K562 (cell line): Measurements from ENCODE around the gene ANP32B. TPM values are rescaled to one million over a fixed set of nuclear protein-coding genes. Genes with fewer than 3 reads are reported as not detected.
A peak's percentile ranks its signal among the peaks of the same experiment; 100 is the strongest.

ENCODE experiments used
- CTCFL ChIP-seq: IDR thresholded peaks from 2 replicates; pipeline ENCODE4 v1.6.1; 2011; ENCODE audit warnings: borderline replicate concordance, low read depth, mild to moderate bottlenecking, moderate library complexity, low read length; ENCODE audit not compliant: insufficient read depth, poor library complexity, severe bottlenecking
- HMG20B ChIP-seq: fragments of 250-450 bp; sonication (Bioruptor Pico); IDR thresholded peaks from 2 replicates; pipeline ENCODE4 v1.5.0; 2021; ENCODE audit warnings: mild to moderate bottlenecking
- ILF3 ChIP-seq: fragments of 450-650 bp; IDR thresholded peaks from 2 replicates; pipeline ENCODE4 v1.6.1; 2018; ENCODE audit warnings: antibody characterized with exemption, mild to moderate bottlenecking, moderate library complexity, borderline replicate concordance
- KHSRP ChIP-seq: fragments of 450-650 bp; IDR thresholded peaks from 2 replicates; pipeline ENCODE4 v1.6.1; 2017
- KLF6 ChIP-seq: fragments of 250-450 bp; sonication (Bioruptor Pico); IDR thresholded peaks from 2 replicates; pipeline ENCODE4 v1.4.0; 2020; ENCODE audit warnings: mild to moderate bottlenecking, moderate library complexity, borderline replicate concordance
- PHF8 ChIP-seq: fragments of 200-600 bp; sonication (generic); IDR thresholded peaks from 2 replicates; pipeline ENCODE4 v1.6.1; 2012; ENCODE audit warnings: mixed run types, mild to moderate bottlenecking, inconsistent platforms, low read length, moderate library complexity, borderline replicate concordance
- PKNOX1 ChIP-seq: fragments of 450-650 bp; IDR thresholded peaks from 2 replicates; pipeline ENCODE4 v1.6.1; 2016
- SMARCB1 ChIP-seq: IDR thresholded peaks from 2 replicates; pipeline ENCODE4 v1.6.1; 2011; ENCODE audit warnings: improper control_type of control experiment, low read depth; ENCODE audit not compliant: insufficient read length
- THRA ChIP-seq: fragments of 450-650 bp; IDR thresholded peaks from 2 replicates; pipeline ENCODE4 v1.6.1; 2017; ENCODE audit warnings: mild to moderate bottlenecking, moderate library complexity
- ZBTB12 ChIP-seq: fragments of 250-450 bp; sonication (Bioruptor Pico); IDR thresholded peaks from 2 replicates; pipeline ENCODE4 v1.4.0; 2020
- ZFP1 ChIP-seq: fragments of 450-650 bp; formaldehyde crosslinking; IDR thresholded peaks from 2 replicates; pipeline ENCODE4 v1.4.0; 2020; ENCODE audit warnings: mild to moderate bottlenecking, mixed read lengths
- ZFX ChIP-seq: sonication (generic); formaldehyde crosslinking; IDR thresholded peaks from 2 replicates; pipeline ENCODE4 v1.8.0; 2022; ENCODE audit warnings: mild to moderate bottlenecking, missing genetic modification reagents, moderate library complexity
- ZNF431 ChIP-seq: sonication (generic); formaldehyde crosslinking; IDR thresholded peaks from 2 replicates; pipeline ENCODE4 v1.8.0; 2022; ENCODE audit warnings: mild to moderate bottlenecking, missing genetic modification reagents
- ZNF518B ChIP-seq: fragments of 250-450 bp; sonication (Bioruptor Pico); IDR thresholded peaks from 2 replicates; pipeline ENCODE4 v1.5.0; 2021; ENCODE audit warnings: mild to moderate bottlenecking, moderate library complexity
- polyA plus RNA-seq, 8 experiments: library from polyadenylated mRNA; depleted of rRNA in 4 of 8; stranded (reverse) in 5 of 8; unstranded in 3 of 8; fragments of >200 nt; fragmentation: Nextera tagmentation in 2 of 8; fragmentation: Illumina TruSeq in 1 of 8; extraction: Ambion mirVana in 2 of 8; extraction: Trizol in 1 of 8; gene quantifications; 2 replicates each; pipeline versions ENCODE4 v1.2.1 to v1.2.3, GENCODE V29; 2011 to 2014; ENCODE audit warnings: inconsistent platforms in 1 of 8, missing spikeins in 1 of 8
- total RNA-seq, 7 experiments: library from RNA; depleted of rRNA in 6 of 7; stranded (reverse); fragments of >200 nt in 6 of 7; fragmentation: Illumina TruSeq in 2 of 7; extraction: Trizol in 2 of 7; gene quantifications; 2 replicates each; pipeline versions ENCODE4 v1.2.1 to v1.2.3, GENCODE V29; 2011 to 2021; ENCODE audit warnings: low replicate concordance in 1 of 7

The ANP32B gene
- total and polyA plus RNA-seq, 9 of the 15 experiments (the other 6 are each of a cell fraction or from before 2014, with no cell fraction given), result 68.9 to 815 (median 141) TPM

- TF ChIP-seq ZNF518B (CRISPR knock-in tag), result no peak
- peak; percentile 80; the same call in 1 of the 2 replicates for TF ChIP-seq KLF6 (CRISPR knock-in tag)
- peak; percentile 76; the same call in 1 of the 2 replicates for TF ChIP-seq HMG20B (CRISPR knock-in tag)
- no peak for TF ChIP-seq KHSRP
- TF ChIP-seq ZBTB12 (CRISPR knock-in tag), result no peak
- peak; percentile 73 for TF ChIP-seq CTCFL
- TF ChIP-seq ZFP1 (CRISPR knock-in tag), result no peak
- no peak for TF ChIP-seq PKNOX1
- TF ChIP-seq ILF3, result peak; percentile 51; the same call in 1 of the 2 replicates
- peak; percentile 55 for TF ChIP-seq PHF8
- TF ChIP-seq ZNF431 (CRISPR knock-in tag), result peak; percentile 92
- peak; percentile 86 for TF ChIP-seq ZFX (CRISPR knock-in tag)
- no peak for TF ChIP-seq THRA
- TF ChIP-seq SMARCB1, result no peak
These were observed at the start of gene ANP32B (continued) for GRCh38 chr9:97982683-97983588.
